Neutrophil (primary cell): ENCODE results near the gene RHOG.

Source experiments
- H3K27ac ChIP-seq: fragments of 200-600 bp; sonication (generic); 2 replicates; pipeline ENCODE4 v1.5.1; 2016; ENCODE audit warnings: mild to moderate bottlenecking, moderate library complexity
- H3K27me3 ChIP-seq: fragments of 200-600 bp; sonication (generic); 2 replicates; pipeline ENCODE4 v1.6.0; 2016; ENCODE audit warnings: mild to moderate bottlenecking
- H3K36me3 ChIP-seq: fragments of 200-600 bp; sonication (generic); 2 replicates; pipeline ENCODE4 v1.5.1; 2017
- H3K4me1 ChIP-seq, 2 experiments: fragments of 200-600 bp in 1 of 2; sonication (generic) in 1 of 2; 1 replicate in 1 of 2; 2 replicates in 1 of 2; pipeline versions ENCODE4 v1.5.1 to v1.6.1; 2013 to 2016; ENCODE audit warnings: low read depth in 1 of 2, low read length in 1 of 2, mild to moderate bottlenecking in 1 of 2, moderate library complexity in 1 of 2; ENCODE audit not compliant: control insufficient read depth in 1 of 2, insufficient read depth in 1 of 2
- H3K4me3 ChIP-seq, 2 experiments: fragments of 200-600 bp in 1 of 2; sonication (generic) in 1 of 2; 1 replicate in 1 of 2; 2 replicates in 1 of 2; pipeline ENCODE4 v1.5.1; 2013 to 2016; ENCODE audit warnings: low read depth in 1 of 2, low read length in 1 of 2, mild to moderate bottlenecking in 1 of 2, moderate library complexity in 1 of 2
- H3K9me3 ChIP-seq: fragments of 200-600 bp; sonication (generic); 2 replicates; pipeline ENCODE4 v1.5.1; 2016
- CTCF ChIP-seq: fragments of 200-600 bp; sonication (generic); IDR thresholded peaks from 2 replicates; pipeline ENCODE4 v1.5.1; 2016; ENCODE audit warnings: antibody characterized with exemption

The RHOG gene

GRCh38 chr11:3843326-3843725 lies 2.6 kb upstream of the RHOG start:
- no peak overlapping the region for H3K4me3 ChIP-seq
- no peak overlapping the region for H3K27ac ChIP-seq
- peaks cover 12 to 15% of the 10 kb centered on the region in 2 experiments for H3K4me1 ChIP-seq
- H3K36me3 ChIP-seq: no peaks in the 10 kb centered on the region
- H3K27me3 ChIP-seq: no peaks in the 10 kb centered on the region
- TF ChIP-seq CTCF: no peak
- H3K9me3 ChIP-seq: no peaks in the 10 kb centered on the region

GRCh38 chr11:3841426-3842350 lies 929 bp upstream of the RHOG start:
- Histone ChIP-seq H3K27ac (peak overlapping the region; percentile 98), H3K4me3 (peak overlapping the region; percentile 93 to 99), H3K9me3 (no peaks in the 10 kb centered on the region), H3K4me1 (peaks cover 25 to 31% of the 10 kb centered on the region in 2 experiments), H3K36me3 (no peaks in the 10 kb centered on the region), H3K27me3 (no peaks in the 10 kb centered on the region)
- peak; percentile 67 for TF ChIP-seq CTCF

GRCh38 chr11:3840004-3840869 lies 522 bp downstream of the RHOG start:
- Histone ChIP-seq H3K36me3 (no peaks in the 10 kb centered on the region), H3K27me3 (no peaks in the 10 kb centered on the region), H3K4me3 (peak overlapping the region; percentile 93 to 99), H3K9me3 (no peaks in the 10 kb centered on the region), H3K27ac (peak overlapping the region; percentile 98), H3K4me1 (peaks cover 36 to 44% of the 10 kb centered on the region in 2 experiments)
- TF ChIP-seq CTCF: no peak

GRCh38 chr11:3838504-3838903 lies 2.3 kb downstream of the RHOG start:
- Histone ChIP-seq H3K9me3 (no peaks in the 10 kb centered on the region), H3K27me3 (no peaks in the 10 kb centered on the region), H3K4me3 (peak overlapping the region; percentile 93 to 99), H3K27ac (peak overlapping the region; percentile 98), H3K4me1 (peaks cover 53 to 61% of the 10 kb centered on the region in 2 experiments), H3K36me3 (peaks cover 4% of the 10 kb centered on the region)
- no peak for TF ChIP-seq CTCF

- peak; percentile 22 for TF ChIP-seq CTCF
- Histone ChIP-seq H3K27ac (peak overlapping the region; percentile 98), H3K4me3 (peak overlapping the region; percentile 93 to 99), H3K4me1 (peaks cover 60 to 68% of the 10 kb centered on the region in 2 experiments), H3K9me3 (no peaks in the 10 kb centered on the region), H3K27me3 (no peaks in the 10 kb centered on the region), H3K36me3 (peaks cover 11% of the 10 kb centered on the region)
These were observed 3.0 kb downstream of the RHOG start for GRCh38 chr11:3837793-3838192.
